H1 (cell line): ENCODE measurements around the gene ZNF518B. TPM values are rescaled to one million over a fixed set of nuclear protein-coding genes. Genes with fewer than 3 reads are reported as not detected.

ENCODE experiments used
- HDAC2 ChIP-seq, 2 experiments: fragments of 300-600 bp in 1 of 2; sonication (generic) in 1 of 2; IDR thresholded peaks; 2 replicates each; pipeline ENCODE4 v1.6.1; 2011 to 2012; ENCODE audit warnings: low read depth in 2 of 2, low read length in 2 of 2, mild to moderate bottlenecking in 2 of 2, moderate library complexity in 2 of 2, borderline replicate concordance in 1 of 2, inconsistent platforms in 1 of 2
- polyA plus RNA-seq, 7 experiments: library from polyadenylated mRNA; depleted of rRNA in 3 of 7; stranded (reverse) in 5 of 7; unstranded in 2 of 7; fragments of >200 nt in 5 of 7; fragments of 200-250 nt in 2 of 7; gene quantifications; 1 replicate in 5 of 7; 2 replicates in 1 of 7; 4 replicates in 1 of 7; pipeline versions ENCODE4 v1.2.1 to v1.2.3, GENCODE V29; 2011 to 2013; ENCODE audit warnings: missing spikeins in 2 of 7, mixed read lengths in 2 of 7
- total RNA-seq: library from RNA; stranded (reverse); fragmentation: NEBNext Ultra II Directional; extraction: Animal tissue kit (Norgen Biotek cat#: 25700); gene quantifications from 2 replicates; pipeline ENCODE4 v1.2.1, GENCODE V29; 2021

The ZNF518B gene
- total and polyA plus RNA-seq, 2 of the 8 experiments (the other 6 are each of a cell fraction or from before 2014, with no cell fraction given): 2.9 to 9.0 TPM

DNA sequence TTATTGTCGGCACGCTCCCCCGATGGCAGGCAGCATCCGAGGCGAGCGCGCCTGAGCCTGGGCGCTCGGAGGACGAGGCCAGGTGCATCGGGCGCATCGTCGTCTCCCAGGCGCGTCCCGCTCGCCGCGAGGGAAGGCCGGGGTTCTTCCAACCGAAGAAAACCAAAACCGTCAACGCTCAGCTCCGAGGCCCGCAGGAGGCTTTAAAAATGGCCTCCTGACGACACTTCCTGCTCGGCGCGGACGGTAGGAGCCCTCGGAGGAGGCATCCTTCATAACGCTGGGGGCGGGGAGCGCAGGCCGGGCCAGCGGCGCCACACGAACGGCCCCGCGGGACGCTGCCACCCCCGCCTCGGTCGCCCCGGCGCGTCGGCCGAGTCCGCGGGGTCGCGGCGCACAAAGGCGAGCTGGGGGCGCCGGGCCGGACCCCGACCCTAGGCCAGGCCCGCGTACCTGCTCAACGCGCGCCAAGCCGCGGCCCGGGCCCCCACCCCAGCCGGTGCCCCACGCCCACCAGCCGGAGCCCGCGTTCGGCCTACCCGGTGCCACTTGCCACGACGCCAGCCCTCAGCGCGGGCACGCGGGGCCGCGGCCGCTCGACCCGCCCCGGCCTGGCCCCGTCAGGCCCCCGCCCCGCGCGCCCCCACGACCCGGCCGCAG is 501 bp downstream of the ZNF518B start (continued):
- no peak for TF ChIP-seq HDAC2 (IDR thresholded peaks at IDR 0.05; ENCODE audit: borderline replicate concordance in 1 of 2, low read depth in 2 of 2, low read length in 2 of 2)
